Nephron progenitor cell (in vitro differentiated cells): ENCODE data around the gene S100A4.
A peak's percentile ranks its signal among the peaks of the same experiment; 100 is the strongest.

ENCODE experiments used
- DNase-seq: peaks from one replicate; pipeline ENCODE4 v3.0.0; 2021
- H3K27ac Mint-ChIP-seq: 2 replicates; pipeline ENCODE4 v1.8.0; 2021; ENCODE audit warnings: mild to moderate bottlenecking, moderate library complexity, mixed read lengths
- H3K27me3 Mint-ChIP-seq: 2 replicates; pipeline ENCODE4 v1.8.0; 2021; ENCODE audit warnings: mild to moderate bottlenecking, low read depth, mixed read lengths; ENCODE audit not compliant: poor library complexity
- H3K36me3 Mint-ChIP-seq: 2 replicates; pipeline ENCODE4 v1.8.0; 2021; ENCODE audit warnings: low read depth, mixed read lengths
- H3K4me1 Mint-ChIP-seq: 2 replicates; pipeline ENCODE4 v1.8.0; 2021; ENCODE audit warnings: mixed read lengths
- H3K4me3 Mint-ChIP-seq: 2 replicates; pipeline ENCODE4 v1.8.0; 2021; ENCODE audit warnings: mild to moderate bottlenecking, moderate library complexity, mixed read lengths
- H3K9me3 Mint-ChIP-seq: 2 replicates; pipeline ENCODE4 v1.8.0; 2021; ENCODE audit warnings: mild to moderate bottlenecking, moderate library complexity, mixed read lengths
- CTCF ChIP-seq: fragments of 200-600 bp; sonication (generic); IDR thresholded peaks from 2 replicates; pipeline ENCODE4 v1.5.0; 2021; ENCODE audit warnings: antibody characterized with exemption

Gene S100A4

GRCh38 chr1:153519242-153519641, 26.4 kb downstream of the S100A4 start:
- Mint-ChIP-seq H3K4me3 (no peak overlapping the region), H3K9me3 (peaks cover 4% of the 10 kb centered on the region), H3K4me1 (peaks cover 5% of the 10 kb centered on the region), H3K36me3 (no peaks in the 10 kb centered on the region), H3K27me3 (peaks cover 4% of the 10 kb centered on the region), H3K27ac (no peak overlapping the region)
- DNase-seq, result no peak
- TF ChIP-seq CTCF, result no peak

- Mint-ChIP-seq H3K4me1 (peaks cover 14% of the 10 kb centered on the region), H3K27me3 (peaks cover 4% of the 10 kb centered on the region), H3K27ac (no peak overlapping the region), H3K4me3 (no peak overlapping the region), H3K9me3 (no peaks in the 10 kb centered on the region), H3K36me3 (no peaks in the 10 kb centered on the region)
- TF ChIP-seq CTCF, result no peak
- no peak for DNase-seq
These were observed 29.9 kb downstream of the S100A4 start for GRCh38 chr1:153515504-153516394.

GRCh38 chr1:153513666-153514065, 31.9 kb downstream of the S100A4 start:
- DNase-seq, result no peak
- Mint-ChIP-seq H3K4me3 (no peak overlapping the region), H3K27me3 (peaks cover 4% of the 10 kb centered on the region), H3K27ac (no peak overlapping the region), H3K4me1 (peaks cover 15% of the 10 kb centered on the region), H3K9me3 (no peaks in the 10 kb centered on the region), H3K36me3 (no peaks in the 10 kb centered on the region)
- no peak for TF ChIP-seq CTCF

GRCh38 chr1:153513023-153513422, 32.6 kb downstream of the S100A4 start:
- H3K4me1 Mint-ChIP-seq, result peaks cover 13% of the 10 kb centered on the region
- no peak for TF ChIP-seq CTCF
- no peaks in the 10 kb centered on the region for H3K9me3 Mint-ChIP-seq
- H3K27ac Mint-ChIP-seq, result no peak overlapping the region
- H3K4me3 Mint-ChIP-seq, result no peak overlapping the region
- peaks cover 6% of the 10 kb centered on the region for H3K27me3 Mint-ChIP-seq
- DNase-seq, result no peak
- no peaks in the 10 kb centered on the region for H3K36me3 Mint-ChIP-seq

- DNase-seq, result peak; percentile 90
- TF ChIP-seq CTCF, result peak; percentile 95
These were observed 34.6 kb downstream of the S100A4 start for GRCh38 chr1:153510984-153511410.

More at GRCh38 chr1:153510984-153511410, 34.6 kb downstream of the S100A4 start:
- Mint-ChIP-seq H3K27ac (no peak overlapping the region), H3K4me1 (peaks cover 30% of the 10 kb centered on the region), H3K9me3 (no peaks in the 10 kb centered on the region), H3K4me3 (no peak overlapping the region), H3K36me3 (no peaks in the 10 kb centered on the region), H3K27me3 (peaks cover 13% of the 10 kb centered on the region)
